GM12878 (cell line): Measurements from ENCODE around the gene CAPS. TPM values are rescaled to one million over a fixed set of nuclear protein-coding genes. Genes with fewer than 3 reads are reported as not detected.

Experiments
- ATAC-seq: fragments of 200-7000 bp; cut with Tn5 transposase; 3 replicates; pipeline ENCODE4 v1.9.1; 2020; ENCODE audit warnings: mild to moderate bottlenecking, moderate library complexity
- BruUV-seq: library from RNA; stranded (reverse); fragments of 400-500 nt; replicated peaks from 2 replicates; lab custom pipeline; 2021; lab: Mats Ljungman, UMichigan
- CTCF ChIA-PET: fragments of 300-600 bp; sonication (Branson Sonifier 250); formaldehyde crosslinking; extraction: SDS; loops from one replicate; lab custom pipeline; 2021; ENCODE audit warnings: inconsistent platforms; lab: Yijun Ruan, JAX
- POLR2A ChIA-PET: fragments of 350-600 bp; formaldehyde crosslinking; extraction: SDS; loops from one replicate; lab custom pipeline; 2021; ENCODE audit warnings: inconsistent platforms; lab: Charles Lee
- RAD21 ChIA-PET: fragments of 300-600 bp; sonication (Branson Sonifier 250); formaldehyde crosslinking; loops from one replicate; lab custom pipeline; 2023; ENCODE audit warnings: antibody characterized with exemption; ENCODE audit not compliant: unreplicated experiment; lab: Charles Lee
- SMC1A ChIA-PET: fragments of 300-600 bp; sonication (Branson Sonifier 250); formaldehyde crosslinking; loops from one replicate; lab custom pipeline; 2023; ENCODE audit not compliant: unreplicated experiment, uncharacterized antibody; lab: Charles Lee
- DNase-seq: peaks from one replicate; pipeline ENCODE4 v3.0.0-alpha.2; 2011; ENCODE audit warnings: low read depth, low spot score
- FAIRE-seq: peaks from 3 replicates; lab custom pipeline; 2011; peaks lifted over from hg19 to GRCh38; lab: Jason Lieb, UNC
- H2AFZ ChIP-seq: 2 replicates; pipeline ENCODE4 v1.6.0; 2011; ENCODE audit warnings: low read depth, low read length, control low read depth; ENCODE audit not compliant: control insufficient read depth
- H3K27ac ChIP-seq: 2 replicates; pipeline ENCODE4 v1.5.1; 2011; ENCODE audit warnings: control low read depth; ENCODE audit not compliant: control insufficient read depth, insufficient read depth
- H3K27me3 ChIP-seq, 2 experiments: replicated peaks in 1 of 2; 2 replicates each; pipeline versions ENCODE4 v1.6.0 to v1.6.1; 2011; ENCODE audit warnings: low read length in 1 of 2; ENCODE audit not compliant: control insufficient read depth in 2 of 2, insufficient read depth in 2 of 2
- H3K36me3 ChIP-seq, 2 experiments: 2 replicates each; pipeline ENCODE4 v1.5.1; 2011; ENCODE audit warnings: low read length in 1 of 2; ENCODE audit not compliant: control insufficient read depth in 2 of 2, insufficient read depth in 2 of 2
- H3K4me1 ChIP-seq: 2 replicates; pipeline ENCODE4 v1.6.1; 2011; ENCODE audit warnings: mild to moderate bottlenecking, low read length, moderate library complexity, mixed read lengths; ENCODE audit not compliant: control insufficient read depth, insufficient read depth
- H3K4me2 ChIP-seq: 2 replicates; pipeline ENCODE4 v1.6.0; 2011; ENCODE audit warnings: control low read depth; ENCODE audit not compliant: control insufficient read depth, insufficient read depth
- H3K4me3 ChIP-seq: fragments of 200-600 bp; sonication (generic); 2 replicates; pipeline ENCODE4 v1.5.1; 2016
- H3K79me2 ChIP-seq: 2 replicates; pipeline ENCODE4 v1.6.0; 2011; ENCODE audit warnings: low read length; ENCODE audit not compliant: control insufficient read depth, insufficient read depth
- H3K9ac ChIP-seq: 2 replicates; pipeline ENCODE4 v1.8.0; 2011; ENCODE audit warnings: low read length, control low read depth, mixed read lengths; ENCODE audit not compliant: control insufficient read depth, insufficient read depth
- H3K9me3 ChIP-seq: replicated peaks from 3 replicates; pipeline ENCODE4 v1.5.1; 2011; ENCODE audit warnings: mild to moderate bottlenecking, low read length; ENCODE audit not compliant: control insufficient read depth, insufficient read depth
- H4K20me1 ChIP-seq: 2 replicates; pipeline ENCODE4 v1.6.0; 2011; ENCODE audit not compliant: control insufficient read depth, insufficient read depth
- ASH2L ChIP-seq: fragments of 300-600, 200-600 bp; sonication (generic); IDR thresholded peaks from 2 replicates; pipeline ENCODE4 v1.6.1; 2017; ENCODE audit warnings: low read depth, mild to moderate bottlenecking, borderline replicate concordance
- EGR1 ChIP-seq, 2 experiments: IDR thresholded peaks; 1 replicate in 1 of 2; 2 replicates in 1 of 2; pipeline ENCODE4 v1.6.1; 2011 to 2012; ENCODE audit warnings: low read depth in 2 of 2, low read length in 2 of 2, borderline replicate concordance in 1 of 2, mild to moderate bottlenecking in 1 of 2, moderate library complexity in 1 of 2
- IRF5 ChIP-seq: fragments of 450-650 bp; IDR thresholded peaks from 2 replicates; pipeline ENCODE4 v1.6.1; 2017; ENCODE audit warnings: borderline replicate concordance
- MYC ChIP-seq: IDR thresholded peaks from 2 replicates; pipeline ENCODE4 v1.6.1; 2011; ENCODE audit warnings: mild to moderate bottlenecking, low read length, moderate library complexity, inconsistent platforms; ENCODE audit not compliant: insufficient read depth, insufficient replicate concordance, insufficient read length, severe bottlenecking
- NBN ChIP-seq: fragments of 450-650 bp; IDR thresholded peaks from 2 replicates; pipeline ENCODE4 v1.6.1; 2016
- NFIC ChIP-seq: IDR thresholded peaks from 2 replicates; pipeline ENCODE4 v1.6.1; 2012; ENCODE audit warnings: low read depth, mild to moderate bottlenecking, inconsistent platforms, low read length, moderate library complexity
- SMAD1 ChIP-seq: fragments of 450-650 bp; IDR thresholded peaks from 2 replicates; pipeline ENCODE4 v1.6.1; 2018; ENCODE audit warnings: mild to moderate bottlenecking, low read depth; ENCODE audit not compliant: partially characterized antibody
- STAT3 ChIP-seq: IDR thresholded peaks from 2 replicates; pipeline ENCODE4 v1.6.1; 2011; ENCODE audit warnings: low read depth, low read length, improper control_type of control experiment
- WGBS: methylation state at CpG from one replicate; pipeline ENCODE4 v1.1.6; 2016; ENCODE audit warnings: low lambda C conversion rate; ENCODE audit not compliant: insufficient replicate concordance, insufficient coverage; ENCODE audit errors: missing lambda C conversion rate; 5-methylcytosine and 5-hydroxymethylcytosine counted together
- in situ Hi-C: fragments of 300-500 bp; cut with MboI; formaldehyde crosslinking; loops from 9 replicates; pipeline ENCODE4 v1.14.3; 2018; ENCODE audit warnings: mixed read lengths
- intact Hi-C: fragments of 100-400 bp; cut with micrococcal nuclease; formaldehyde crosslinking; loops from one replicate; pipeline ENCODE4 v1.14.2; 2022; ENCODE audit not compliant: unreplicated experiment
- polyA plus RNA-seq, 11 experiments: library from polyadenylated mRNA; depleted of rRNA in 4 of 11; unstranded in 6 of 11; stranded (reverse) in 5 of 11; fragments of >200 nt; fragmentation: Nextera tagmentation in 4 of 11; fragmentation: Illumina TruSeq in 1 of 11; extraction: Ambion mirVana in 4 of 11; extraction: Trizol in 1 of 11; gene quantifications; 1 replicate in 1 of 11; 2 replicates in 10 of 11; pipeline versions ENCODE4 v1.2.1 to v1.2.3, GENCODE V29; 2011 to 2016; ENCODE audit warnings: inconsistent platforms in 2 of 11, missing spikeins in 2 of 11, low read depth in 1 of 11
- total RNA-seq, 4 experiments: library from RNA; depleted of rRNA in 3 of 4; stranded (reverse); fragments of >200 nt in 3 of 4; fragmentation: Illumina TruSeq in 1 of 4; extraction: Trizol in 1 of 4; gene quantifications; 2 replicates each; pipeline versions ENCODE4 v1.2.1 to v1.2.3, GENCODE V29; 2013 to 2021
- TF ChIP-seq, protein P1 (sequence below): IDR thresholded peaks from 2 replicates; pipeline ENCODE4 v1.6.1; 2012; ENCODE audit warnings: mild to moderate bottlenecking, low read depth, low read length

Gene CAPS
- total and polyA plus RNA-seq, 10 of the 15 experiments (the other 5 are each of a cell fraction or from before 2014, with no cell fraction given) = 0.09 to 6.9 (median 2.9) TPM

GRCh38 chr19:5954293-5954692, 40.2 kb downstream of the CAPS start:
- Histone ChIP-seq H3K9me3 (no peaks in the 10 kb centered on the region), H3K27me3 (no peaks in the 10 kb centered on the region), H3K9ac (no peak overlapping the region), H3K79me2 (peaks cover 62% of the 10 kb centered on the region), H2AFZ (no peak overlapping the region), H3K4me1 (peaks cover 22% of the 10 kb centered on the region), H3K4me2 (no peak overlapping the region), H3K27ac (no peak overlapping the region), H4K20me1 (no peaks in the 10 kb centered on the region; the same call in none of the 2 replicates), H3K36me3 (peaks cover 6 to 15% of the 10 kb centered on the region in 2 experiments; a peak in 3 of 4 replicates), H3K4me3 (no peak overlapping the region)
- FAIRE-seq = no peak
- WGBS = 75% methylated on average over 6 of the region's 6 CpGs
- ChIA-PET SMC1A (no interaction called here), POLR2A (no interaction called here), RAD21 (interaction anchor here (1.6 kb wide), 1 partner anchor 14 kb away, joined by 3 read pairs; no protein-coding TSS in a partner anchor), CTCF (no interaction called here)
- in situ Hi-C loops = no loop called here
- no peak for TF ChIP-seq EGR1 (IDR thresholded peaks at IDR 0.05; ENCODE audit: borderline replicate concordance in 1 of 2, low read depth in 2 of 2, low read length in 2 of 2)
- no peak for TF ChIP-seq STAT3
- no peak for TF ChIP-seq SMAD1
- no peak for TF ChIP-seq ASH2L
- no peak for TF ChIP-seq NFIC
- TF ChIP-seq MYC = no peak
- intact Hi-C loops = no loop called here
- no peak for ATAC-seq
- no TSS peak for BruUV-seq
- DNase-seq = no peak

- POLR2A ChIA-PET = no interaction called here
- no peak overlapping the region for H3K27ac ChIP-seq
- 100% methylated on average over 3 of the region's 3 CpGs for WGBS
- BruUV-seq = no TSS peak
- DNase-seq = no peak
- no peak overlapping the region for H2AFZ ChIP-seq
- peaks cover 22% of the 10 kb centered on the region for H3K4me1 ChIP-seq
- H3K79me2 ChIP-seq = peaks cover 74% of the 10 kb centered on the region
- intact Hi-C loops (no loop called here), in situ Hi-C loops (no loop called here)
- RAD21 ChIA-PET = interaction anchor here (1.0 to 1.6 kb wide), 2 partner anchors 92 to 151 kb away, joined by 3 read pairs; partner anchors contain the start of gene NRTN
- CTCF ChIA-PET = interaction anchor here (3.8 kb wide), 1 partner anchor 12 kb away, joined by 22 read pairs; no protein-coding TSS in a partner anchor
- H3K4me3 ChIP-seq = no peak overlapping the region
- no peak overlapping the region for H3K9ac ChIP-seq
- peaks cover 1 to 7% of the 10 kb centered on the region in 2 experiments; a peak in 2 of 4 replicates for H3K36me3 ChIP-seq
- H3K9me3 ChIP-seq = no peaks in the 10 kb centered on the region
- SMC1A ChIA-PET = interaction anchor here (1.2 kb wide), 1 partner anchor 34 kb away, joined by 3 read pairs; no protein-coding TSS in a partner anchor
- H3K27me3 ChIP-seq = no peaks in the 10 kb centered on the region
- H3K4me2 ChIP-seq = no peak overlapping the region
- ATAC-seq = no peak
- no peak for FAIRE-seq
- H4K20me1 ChIP-seq = peaks cover 3% of the 10 kb centered on the region
- TF ChIP-seq, protein P1, sequence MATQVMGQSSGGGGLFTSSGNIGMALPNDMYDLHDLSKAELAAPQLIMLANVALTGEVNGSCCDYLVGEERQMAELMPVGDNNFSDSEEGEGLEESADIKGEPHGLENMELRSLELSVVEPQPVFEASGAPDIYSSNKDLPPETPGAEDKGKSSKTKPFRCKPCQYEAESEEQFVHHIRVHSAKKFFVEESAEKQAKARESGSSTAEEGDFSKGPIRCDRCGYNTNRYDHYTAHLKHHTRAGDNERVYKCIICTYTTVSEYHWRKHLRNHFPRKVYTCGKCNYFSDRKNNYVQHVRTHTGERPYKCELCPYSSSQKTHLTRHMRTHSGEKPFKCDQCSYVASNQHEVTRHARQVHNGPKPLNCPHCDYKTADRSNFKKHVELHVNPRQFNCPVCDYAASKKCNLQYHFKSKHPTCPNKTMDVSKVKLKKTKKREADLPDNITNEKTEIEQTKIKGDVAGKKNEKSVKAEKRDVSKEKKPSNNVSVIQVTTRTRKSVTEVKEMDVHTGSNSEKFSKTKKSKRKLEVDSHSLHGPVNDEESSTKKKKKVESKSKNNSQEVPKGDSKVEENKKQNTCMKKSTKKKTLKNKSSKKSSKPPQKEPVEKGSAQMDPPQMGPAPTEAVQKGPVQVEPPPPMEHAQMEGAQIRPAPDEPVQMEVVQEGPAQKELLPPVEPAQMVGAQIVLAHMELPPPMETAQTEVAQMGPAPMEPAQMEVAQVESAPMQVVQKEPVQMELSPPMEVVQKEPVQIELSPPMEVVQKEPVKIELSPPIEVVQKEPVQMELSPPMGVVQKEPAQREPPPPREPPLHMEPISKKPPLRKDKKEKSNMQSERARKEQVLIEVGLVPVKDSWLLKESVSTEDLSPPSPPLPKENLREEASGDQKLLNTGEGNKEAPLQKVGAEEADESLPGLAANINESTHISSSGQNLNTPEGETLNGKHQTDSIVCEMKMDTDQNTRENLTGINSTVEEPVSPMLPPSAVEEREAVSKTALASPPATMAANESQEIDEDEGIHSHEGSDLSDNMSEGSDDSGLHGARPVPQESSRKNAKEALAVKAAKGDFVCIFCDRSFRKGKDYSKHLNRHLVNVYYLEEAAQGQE = no peak
- TF ChIP-seq IRF5 = no peak
- TF ChIP-seq NBN = no peak
These were observed 41.5 kb downstream of the CAPS start for GRCh38 chr19:5955636-5955935.
